GM21576 (cell line): ENCODE data around the gene TCIRG1.

Experiments
- ATAC-seq: cut with Tn5 transposase; IDR thresholded peaks from one replicate; pipeline ENCODE4 v1.9.1; 2021; ENCODE audit warnings: mild to moderate bottlenecking, moderate library complexity; ENCODE audit not compliant: unreplicated experiment

Gene TCIRG1

GRCh38 chr11:68004551-68005335 is 34.1 kb upstream of the TCIRG1 start:
- ATAC-seq = no peak

- no peak for ATAC-seq
Measured at GRCh38 chr11:68006606-68007166, 32.1 kb upstream of the TCIRG1 start.

DNA sequence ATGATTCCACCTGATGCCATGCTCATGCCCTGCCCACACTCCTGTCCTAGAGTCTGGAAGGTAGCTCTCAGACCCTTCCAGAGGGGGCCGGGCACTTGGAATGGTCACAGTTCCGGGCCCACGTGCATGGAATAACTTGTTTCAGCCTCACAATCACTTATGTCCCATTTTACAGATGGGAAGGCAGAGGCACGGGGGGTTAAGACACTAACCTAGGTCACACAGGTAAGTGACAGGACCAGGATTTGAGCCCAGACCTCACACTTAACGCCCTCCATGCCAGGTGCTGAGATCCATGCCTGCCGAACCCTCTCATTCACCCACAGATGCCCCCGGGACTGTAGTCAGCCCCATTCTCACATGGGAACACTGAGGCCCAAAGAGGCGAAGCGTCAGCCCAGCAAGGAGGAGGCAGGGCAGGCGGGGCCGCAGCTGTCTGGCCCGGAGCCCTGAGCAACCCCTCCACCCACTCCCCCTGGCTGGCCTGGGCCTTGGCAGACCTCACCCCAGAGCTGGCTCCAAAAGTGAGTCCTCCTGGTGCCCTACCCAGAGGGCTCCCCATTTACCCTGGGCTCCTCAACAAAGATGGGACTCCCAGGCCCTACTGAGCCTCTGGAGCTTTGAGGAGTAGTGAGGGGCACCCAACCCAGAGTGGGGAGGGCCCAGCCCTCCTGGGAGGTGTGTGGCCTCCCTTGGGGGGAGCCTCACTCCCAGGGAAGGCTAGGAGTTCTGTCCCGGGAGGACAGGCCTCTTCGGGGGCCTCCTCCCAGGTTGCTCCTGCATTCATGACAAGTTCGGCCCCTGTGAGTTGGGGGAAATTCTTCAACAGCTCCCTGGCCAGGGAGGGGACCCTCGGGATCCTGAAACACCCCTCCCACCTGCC is 31.1 kb upstream of the TCIRG1 start:
- no peak for ATAC-seq

DNA sequence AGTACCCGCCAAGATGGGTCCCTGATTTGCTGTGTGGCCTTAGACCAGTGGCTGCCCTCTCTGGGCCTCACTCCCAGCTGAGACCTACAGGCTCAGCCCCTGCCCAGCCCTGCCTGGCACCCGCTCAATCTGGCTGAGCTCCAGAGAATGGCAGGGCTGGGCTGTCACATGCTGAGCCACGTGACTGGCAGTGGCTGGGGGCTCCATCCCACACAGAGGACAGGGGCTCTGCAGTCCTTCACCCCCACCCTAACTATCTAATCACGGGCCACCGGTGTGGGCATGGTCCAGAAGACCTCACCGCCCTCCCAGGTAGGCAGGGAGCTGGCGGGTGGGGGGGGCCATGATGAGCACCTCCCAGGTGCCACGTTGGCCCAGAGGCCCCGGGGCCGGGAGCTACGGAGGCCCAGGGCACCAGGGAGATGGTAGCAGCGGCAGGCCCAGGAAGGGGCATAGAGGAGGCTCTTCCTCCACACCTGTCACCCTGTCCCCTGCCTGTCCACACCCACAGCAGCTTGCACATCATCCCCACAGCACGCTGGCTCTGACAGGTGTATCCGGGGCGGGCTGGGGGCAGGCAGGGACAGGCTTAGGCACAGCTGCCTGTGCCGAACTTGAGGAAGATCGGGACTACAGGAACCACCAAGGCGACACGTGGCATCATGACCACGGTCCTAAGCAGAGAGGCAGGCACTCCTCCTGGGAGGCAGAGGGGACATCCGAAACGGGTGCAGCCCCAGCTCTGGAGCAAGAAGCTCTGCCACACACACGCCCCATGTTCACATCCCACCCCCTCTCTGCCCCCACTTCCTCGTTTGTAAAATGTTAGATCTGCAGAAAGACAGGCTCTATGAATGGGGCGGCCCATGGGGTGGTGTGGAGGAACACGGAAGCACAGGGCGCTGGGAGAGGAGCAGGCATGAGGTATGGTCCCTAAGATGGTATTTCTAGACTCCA is 30.2 kb upstream of the TCIRG1 start:
- no peak for ATAC-seq

- no peak for ATAC-seq
Measured at GRCh38 chr11:68009391-68010089, 29.3 kb upstream of the TCIRG1 start.

DNA sequence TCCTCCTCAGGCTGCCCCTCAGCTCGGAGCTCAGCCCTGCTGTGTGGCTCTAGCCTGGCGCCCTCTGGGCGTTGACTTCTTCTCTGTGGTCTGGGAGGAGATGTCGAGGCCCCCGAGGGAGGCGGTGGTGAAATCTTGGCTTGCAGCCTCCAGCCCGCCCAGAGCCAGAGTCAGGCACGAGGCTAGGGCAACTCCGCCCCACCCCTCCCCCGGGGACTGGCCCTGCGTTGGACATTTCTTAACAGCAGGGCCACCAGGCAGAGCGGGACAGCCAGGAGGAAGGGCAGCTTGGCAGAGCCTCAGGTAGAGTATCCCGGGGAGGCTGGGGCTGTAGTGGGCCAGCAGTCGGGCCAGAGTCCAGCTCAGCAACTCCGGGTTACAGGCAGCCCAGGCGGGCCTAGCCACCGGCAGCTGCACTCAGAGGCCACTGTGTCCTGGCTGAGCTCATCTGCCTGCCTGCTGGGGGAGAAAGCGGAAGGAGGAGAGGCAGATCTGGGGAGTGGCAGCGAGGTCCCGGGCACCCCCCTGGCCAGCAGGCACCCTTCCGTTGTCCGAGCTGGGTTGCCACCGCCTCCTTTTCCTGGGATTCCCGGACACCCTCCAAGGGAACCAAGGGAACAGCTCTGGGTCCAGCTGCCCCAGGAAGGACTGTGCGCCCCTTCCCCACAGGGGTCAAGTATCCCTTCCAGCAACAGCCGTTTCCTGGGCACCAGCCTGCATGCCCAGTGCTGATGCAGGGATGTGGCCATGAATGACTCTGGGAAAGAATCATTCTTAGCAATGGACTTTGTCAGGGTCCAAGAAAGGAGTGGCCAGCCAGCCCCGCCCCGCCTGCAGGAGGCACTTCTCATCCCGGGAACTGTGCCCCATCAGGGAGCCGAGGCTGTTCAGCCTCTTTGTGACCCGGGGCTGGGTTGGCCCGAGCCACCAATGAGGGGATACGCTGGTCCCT is 28.5 kb upstream of the TCIRG1 start, which contains the start of gene ALDH3B1:
Gene ALDH3B1, plus strand, starts transcription at position 238 of the 952 bp plus-strand sequence. CDS start 4,971 bp downstream, outside the sequence.
- no peak for ATAC-seq

GRCh38 chr11:68011051-68011943 is 27.5 kb upstream of the TCIRG1 start:
- no peak for ATAC-seq

DNA sequence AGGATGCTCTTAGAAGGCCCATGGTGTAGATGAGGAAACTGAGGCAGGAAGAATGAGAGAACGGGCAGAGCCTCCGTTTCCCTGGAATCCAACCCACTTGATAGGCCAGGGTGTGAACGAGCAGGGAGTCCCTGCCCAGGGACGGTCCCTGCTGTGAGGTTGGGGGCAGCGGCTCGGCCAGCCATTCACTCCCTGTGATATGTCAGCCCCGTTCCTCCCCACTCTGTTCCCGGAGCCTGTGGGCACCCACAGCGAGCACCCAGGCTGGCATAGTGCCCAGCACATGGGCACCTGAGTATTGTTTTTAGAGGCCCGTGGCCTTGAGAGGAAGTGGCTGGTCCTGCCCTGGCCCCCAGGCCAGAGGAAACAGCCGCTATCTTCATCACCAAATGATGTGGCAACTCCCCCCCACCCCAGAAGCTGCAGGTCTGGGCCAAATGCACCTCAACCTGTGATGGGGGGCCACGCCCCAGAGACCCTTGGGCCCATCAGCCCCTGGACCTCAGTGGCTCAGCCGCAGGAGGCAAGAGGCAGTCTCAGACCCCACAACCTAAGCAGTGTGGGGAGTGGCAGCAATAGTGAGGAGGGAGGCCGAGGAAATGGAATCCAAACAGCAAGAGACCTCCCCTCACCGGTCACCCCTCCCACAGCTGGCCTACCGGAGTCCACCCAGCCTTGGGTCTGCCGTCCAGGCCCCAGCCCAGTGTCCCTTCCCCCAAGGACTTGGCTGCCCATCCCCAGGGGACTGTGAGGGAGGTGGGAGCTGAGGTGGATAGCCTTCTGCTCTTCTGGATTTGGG is 26.6 kb upstream of the TCIRG1 start:
- no peak for ATAC-seq

DNA sequence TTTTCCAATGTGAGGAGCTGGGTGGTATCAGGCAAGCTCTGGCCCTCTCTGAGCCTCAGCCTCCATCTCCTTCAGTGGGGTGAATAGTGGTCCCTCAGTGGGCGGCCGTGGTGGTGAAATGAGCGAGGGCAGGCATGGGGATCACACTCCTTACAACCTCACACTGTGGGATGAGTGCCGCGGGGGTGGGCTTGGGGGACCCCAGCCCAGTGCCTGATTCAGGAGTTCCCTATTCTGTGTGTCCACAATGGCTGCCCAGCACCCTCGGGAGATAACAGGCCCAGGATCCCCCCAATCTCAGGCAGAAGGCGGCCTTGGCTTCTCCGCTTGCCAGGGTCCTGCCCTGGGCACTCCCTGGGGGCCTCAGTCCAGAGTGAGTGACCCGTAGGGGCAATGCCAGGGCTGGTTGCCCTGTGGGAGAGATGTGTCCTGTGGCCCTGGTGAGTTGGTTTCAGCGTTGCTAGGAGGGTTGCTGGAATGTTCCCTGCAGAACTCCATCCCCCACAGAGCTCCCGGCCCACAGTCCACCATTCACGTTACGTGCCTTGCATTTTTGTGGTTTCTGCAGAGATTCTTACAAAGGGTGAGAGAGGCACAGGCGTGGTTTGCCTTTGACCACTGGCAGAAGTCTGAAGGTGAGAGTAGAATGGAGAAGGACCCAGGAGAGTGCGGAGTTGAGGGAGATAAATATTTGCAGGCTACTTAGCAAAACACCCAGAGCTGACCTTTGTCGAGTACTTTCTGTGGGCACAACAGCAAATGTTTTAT is 25.8 kb upstream of the TCIRG1 start:
- ATAC-seq = no peak

- no peak for ATAC-seq
Measured at GRCh38 chr11:68013611-68014156, 25.1 kb upstream of the TCIRG1 start.

GRCh38 chr11:68014157-68014946 is 24.5 kb upstream of the TCIRG1 start:
- ATAC-seq = no peak

DNA sequence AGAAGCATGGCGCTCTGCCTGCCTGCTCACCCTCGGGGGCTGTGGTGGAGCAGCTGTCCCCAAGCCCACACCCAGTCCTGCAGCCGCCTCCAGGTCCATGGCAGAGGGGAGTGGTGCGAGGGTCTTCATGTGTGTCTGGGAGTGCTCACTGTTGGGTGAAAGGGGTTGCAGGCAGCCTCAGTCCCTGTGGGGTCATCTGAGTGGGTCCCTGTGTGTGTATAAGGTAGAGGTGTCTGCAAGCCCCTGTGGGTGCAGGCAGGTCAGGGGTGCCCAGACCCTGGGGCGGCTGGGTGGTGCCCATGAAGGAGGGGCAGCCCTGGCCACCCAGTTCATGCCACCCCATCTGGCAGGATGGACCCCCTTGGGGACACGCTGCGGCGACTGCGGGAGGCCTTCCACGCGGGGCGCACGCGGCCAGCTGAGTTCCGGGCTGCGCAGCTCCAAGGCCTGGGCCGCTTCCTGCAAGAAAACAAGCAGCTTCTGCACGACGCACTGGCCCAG is 23.8 kb upstream of the TCIRG1 start:
- no peak for ATAC-seq

- ATAC-seq = no peak
Measured at GRCh38 chr11:68015467-68015866, 23.4 kb upstream of the TCIRG1 start.

DNA sequence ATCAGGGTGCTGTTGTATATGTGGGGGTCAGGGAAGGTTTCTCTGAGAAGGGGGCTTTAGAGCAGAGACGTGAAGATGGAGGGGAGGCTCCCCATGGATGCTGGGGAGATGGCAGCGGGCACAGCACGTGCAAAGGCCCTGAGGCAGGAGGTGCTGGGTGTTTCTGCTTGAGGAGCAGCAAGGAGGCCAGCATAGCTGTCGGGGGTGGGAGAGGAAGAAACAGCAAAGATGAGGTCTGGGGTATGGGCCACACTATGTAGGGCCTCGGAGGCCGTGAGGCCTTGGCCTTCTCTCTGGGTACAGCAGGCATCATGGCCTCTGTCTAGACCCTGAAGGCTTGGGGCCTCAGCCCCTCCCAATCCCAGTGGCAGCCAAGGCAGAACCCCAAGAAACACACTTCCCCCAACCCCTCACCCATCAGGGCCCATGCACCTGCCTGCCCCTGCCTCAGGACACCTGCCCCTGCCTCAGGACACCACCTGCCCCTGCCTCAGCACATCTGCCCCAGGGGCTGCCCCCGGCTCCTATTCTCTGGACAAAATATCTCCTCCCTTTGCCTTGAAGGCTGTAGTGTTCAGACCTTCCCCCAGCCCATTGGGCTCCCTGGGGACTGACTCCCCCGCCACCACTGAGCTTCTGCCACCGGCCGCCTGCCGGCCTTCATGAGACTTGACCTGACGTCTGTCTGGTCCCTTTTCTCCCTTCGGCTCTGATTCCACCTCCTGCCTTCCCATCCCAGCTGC is 22.5 kb upstream of the TCIRG1 start:
- no peak for ATAC-seq
